HepG2 (cell line): Measurements from ENCODE around the gene CRADD. TPM values are rescaled to one million over a fixed set of nuclear protein-coding genes. Genes with fewer than 3 reads are reported as not detected.

ENCODE experiments used
- GMEB2 ChIP-seq: IDR thresholded peaks from 2 replicates; pipeline ENCODE4 v1.6.1; 2016; ENCODE audit warnings: missing biosample characterization, missing genetic modification reagents, low read depth
- NONO ChIP-seq, 2 experiments: fragments of 450-650 bp in 1 of 2; sonication (generic) in 1 of 2; formaldehyde crosslinking in 1 of 2; IDR thresholded peaks in 1 of 2; conservative IDR thresholded peaks in 1 of 2; 2 replicates each; pipeline versions ENCODE4 v1.6.1 to v1.8.0; 2017 to 2022; ENCODE audit warnings: mild to moderate bottlenecking in 1 of 2, missing genetic modification reagents in 1 of 2, moderate library complexity in 1 of 2
- ONECUT2 ChIP-seq: sonication (generic); formaldehyde crosslinking; IDR thresholded peaks from 2 replicates; pipeline ENCODE4 v1.4.0; 2020; ENCODE audit warnings: missing genetic modification reagents
- SMAD1 ChIP-seq: sonication (generic); formaldehyde crosslinking; IDR thresholded peaks from 2 replicates; pipeline ENCODE4 v1.4.0; 2020; ENCODE audit warnings: missing genetic modification reagents, low read depth, mild to moderate bottlenecking, borderline replicate concordance
- SNAPC4 ChIP-seq: sonication (generic); formaldehyde crosslinking; IDR thresholded peaks from 2 replicates; pipeline ENCODE4 v1.4.0; 2020; ENCODE audit warnings: mild to moderate bottlenecking, missing genetic modification reagents
- XBP1 ChIP-seq: sonication (generic); formaldehyde crosslinking; IDR thresholded peaks from 2 replicates; pipeline ENCODE4 v1.5.0; 2020; ENCODE audit warnings: missing genetic modification reagents
- ZHX2 ChIP-seq, 2 experiments: sonication (generic) in 1 of 2; formaldehyde crosslinking in 1 of 2; IDR thresholded peaks; 2 replicates each; pipeline versions ENCODE4 v1.6.1 to v1.9.0; 2014 to 2022; ENCODE audit warnings: antibody characterized with exemption in 1 of 2, borderline replicate concordance in 1 of 2, inconsistent platforms in 1 of 2, low read depth in 1 of 2, missing genetic modification reagents in 1 of 2
- ZNF556 ChIP-seq: sonication (generic); formaldehyde crosslinking; IDR thresholded peaks from 2 replicates; pipeline ENCODE4 v1.4.0; 2020; ENCODE audit warnings: mild to moderate bottlenecking, missing genetic modification reagents, borderline replicate concordance
- ZNF597 ChIP-seq: sonication (generic); formaldehyde crosslinking; IDR thresholded peaks from 2 replicates; pipeline ENCODE4 v1.5.0; 2020; ENCODE audit warnings: missing genetic modification reagents
- ZNF770 ChIP-seq: sonication (generic); formaldehyde crosslinking; IDR thresholded peaks from 2 replicates; pipeline ENCODE4 v1.5.0; 2020; ENCODE audit warnings: mild to moderate bottlenecking, missing genetic modification reagents
- polyA plus RNA-seq, 8 experiments: library from polyadenylated mRNA; depleted of rRNA in 3 of 8; stranded (reverse) in 7 of 8; unstranded in 1 of 8; fragments of >200 nt; fragmentation: Illumina TruSeq in 4 of 8; extraction: Trizol in 4 of 8; gene quantifications; 2 replicates each; pipeline versions ENCODE4 v1.2.1 to v1.2.3, GENCODE V29; 2011 to 2016; ENCODE audit warnings: low read depth in 4 of 8, missing spikeins in 1 of 8, mixed read lengths in 1 of 8; ENCODE audit not compliant: insufficient read depth in 1 of 8
- total RNA-seq, 5 experiments: library from RNA; depleted of rRNA; stranded (reverse); fragments of >200 nt; fragmentation: Illumina TruSeq; extraction: Trizol; gene quantifications; 2 replicates each; pipeline ENCODE4 v1.2.3, GENCODE V29; 2016; ENCODE audit warnings: low read depth in 1 of 5

Gene CRADD
- total and polyA plus RNA-seq, 2 of the 13 experiments (the other 11 are each of a cell fraction or from before 2014, with no cell fraction given) = 12.4 to 18.8 TPM

- TF ChIP-seq ZNF770 (CRISPR knock-in tag) (0 out of 2 replicates have a peak, but pooled peaks have one; percentile 22), ZHX2 (IDR thresholded peaks at IDR 0.05; ENCODE audit: low read depth) (0 out of 2 replicates have a peak, but pooled peaks have one; percentile 63), ZHX2 (CRISPR knock-in tag; IDR thresholded peaks at IDR 0.05; ENCODE audit: borderline replicate concordance) (no peak), ONECUT2 (CRISPR knock-in tag) (no peak), XBP1 (CRISPR knock-in tag) (no peak), GMEB2 (no peak), ZNF556 (CRISPR knock-in tag) (peak; percentile 94; the same call in 1 of the 2 replicates), SNAPC4 (CRISPR knock-in tag) (no peak), ZNF597 (no peak), SMAD1 (CRISPR knock-in tag) (no peak), NONO (IDR thresholded peaks at IDR 0.05) (no peak), NONO (CRISPR knock-in tag; conservative IDR thresholded peaks at IDR 0.05) (peak; percentile 64)
Observed at GRCh38 chr12:93663006-93663728, 14.0 kb upstream of the CRADD start (continued).
